ENCODE measurements around the gene AK2.
"Not testable (repeated sequence)": the region's sequence is repeated elsewhere in the genome, so short reads cannot be mapped to it uniquely, and the experiment has no call there.

Gene AK2

GRCh38 chr1:33047839-33048305 is 11.2 kb upstream of the AK2 start:
- TF ChIP-seq CTCF (IDR thresholded peaks at IDR 0.05; ENCODE audit: low read depth, low read length), result no peak
- H3K9me3 ChIP-seq, result no peaks in the 10 kb centered on the region
- no peaks in the 10 kb centered on the region for H3K4me1 ChIP-seq
- H3K4me3 ChIP-seq (ENCODE audit: low read depth, low read length), result no peak overlapping the region
- no peaks in the 10 kb centered on the region for H3K27me3 ChIP-seq
- DNase-seq, result no peak
- no peaks in the 10 kb centered on the region for H3K36me3 ChIP-seq

GRCh38 chr1:33047290-33047689 is 10.6 kb upstream of the AK2 start:
- no peak for TF ChIP-seq CTCF (IDR thresholded peaks at IDR 0.05; ENCODE audit: low read depth, low read length)
- no peak for DNase-seq
- no peaks in the 10 kb centered on the region for H3K27me3 ChIP-seq
- no peaks in the 10 kb centered on the region for H3K4me1 ChIP-seq
- no peaks in the 10 kb centered on the region for H3K36me3 ChIP-seq
- no peaks in the 10 kb centered on the region for H3K9me3 ChIP-seq
- no peak overlapping the region for H3K4me3 ChIP-seq (ENCODE audit: low read depth, low read length)

GRCh38 chr1:33046234-33046633 is 9.6 kb upstream of the AK2 start:
- H3K9me3 ChIP-seq; H3K4me3 ChIP-seq (ENCODE audit: low read depth, low read length); H3K27me3 ChIP-seq; H3K36me3 ChIP-seq; DNase-seq; H3K4me1 ChIP-seq: not testable (repeated sequence)

GRCh38 chr1:33045814-33046213 is 9.1 kb upstream of the AK2 start:
- H3K4me3 ChIP-seq (ENCODE audit: low read depth, low read length), result no peak overlapping the region
- H3K4me1 ChIP-seq, result no peaks in the 10 kb centered on the region
- DNase-seq, result no peak
- no peaks in the 10 kb centered on the region for H3K9me3 ChIP-seq
- TF ChIP-seq CTCF (IDR thresholded peaks at IDR 0.05; ENCODE audit: low read depth, low read length), result no peak
- no peaks in the 10 kb centered on the region for H3K36me3 ChIP-seq
- H3K27me3 ChIP-seq, result no peaks in the 10 kb centered on the region

DNA sequence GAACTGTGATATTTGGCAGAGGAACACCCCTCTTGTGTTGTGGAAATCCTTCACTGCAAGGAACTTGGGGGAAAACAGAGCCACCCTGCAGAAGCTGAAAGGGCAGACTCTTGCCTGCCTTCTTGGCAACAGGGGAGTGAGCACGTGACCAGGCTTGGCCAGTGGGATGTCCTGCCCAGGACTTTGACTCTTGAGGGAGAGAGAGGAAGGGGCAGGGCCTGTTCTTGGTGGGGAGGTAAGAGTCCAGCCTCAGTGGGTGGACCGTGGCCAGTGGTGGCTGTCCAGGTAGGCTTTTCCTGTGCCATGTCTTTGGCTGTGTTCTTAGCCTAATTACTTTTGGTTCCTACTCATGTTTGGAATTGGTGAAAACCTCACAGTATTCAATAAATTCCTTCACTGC is 8.6 kb upstream of the AK2 start:
- TF ChIP-seq CTCF (IDR thresholded peaks at IDR 0.05; ENCODE audit: low read depth, low read length), result no peak
- Histone ChIP-seq H3K4me3 (ENCODE audit: low read depth, low read length) (no peak overlapping the region), H3K4me1 (no peaks in the 10 kb centered on the region), H3K36me3 (no peaks in the 10 kb centered on the region), H3K9me3 (no peaks in the 10 kb centered on the region), H3K27me3 (no peaks in the 10 kb centered on the region)
- peak; percentile 10 for DNase-seq

GRCh38 chr1:33043267-33044092 is 6.8 kb upstream of the AK2 start:
- no peak for TF ChIP-seq CTCF (IDR thresholded peaks at IDR 0.05; ENCODE audit: low read depth, low read length)
- H3K27me3 ChIP-seq, result no peaks in the 10 kb centered on the region
- no peaks in the 10 kb centered on the region for H3K9me3 ChIP-seq
- no peak overlapping the region for H3K4me3 ChIP-seq (ENCODE audit: low read depth, low read length)
- H3K36me3 ChIP-seq, result no peaks in the 10 kb centered on the region
- H3K4me1 ChIP-seq, result no peaks in the 10 kb centered on the region
- DNase-seq, result no peak

Measured in BE2C (cell line).